Thyroid gland (tissue), 4 donors: ENCODE results near the gene LDLRAD3. TPM values are rescaled to one million over a fixed set of nuclear protein-coding genes. Genes with fewer than 3 reads are reported as not detected.
"Not testable (repeated sequence)": the region's sequence is repeated elsewhere in the genome, so short reads cannot be mapped to it uniquely, and the experiment has no call there.

Experiments
- DNase-seq, 2 donors: peaks; one replicate each; pipeline ENCODE4 v3.0.0-alpha.2; 2019
- H3K27ac ChIP-seq, 3 donors: fragments of 200-600 bp; sonication (generic); 1 replicate in 2 of 3; 2 replicates in 1 of 3; pipeline ENCODE4 v1.5.1; 2016 to 2019; ENCODE audit warnings: mild to moderate bottlenecking in 1 of 3, moderate library complexity in 1 of 3
- H3K27me3 ChIP-seq: fragments of 200-600 bp; sonication (generic); one replicate; pipeline ENCODE4 v1.5.1; 2019
- H3K36me3 ChIP-seq, 2 donors: fragments of 200-600 bp; sonication (generic); one replicate each; pipeline ENCODE4 v1.5.1; 2016 to 2019
- H3K4me1 ChIP-seq, 2 donors: fragments of 200-600 bp; sonication (generic); one replicate each; pipeline ENCODE4 v1.5.1; 2017 to 2019
- H3K4me3 ChIP-seq, 3 donors: fragments of 200-600 bp; sonication (generic); replicated peaks in 1 of 3; 1 replicate in 2 of 3; 2 replicates in 1 of 3; pipeline ENCODE4 v1.5.1; 2016; ENCODE audit warnings: mild to moderate bottlenecking in 1 of 3
- H3K9me3 ChIP-seq: fragments of 200-600 bp; sonication (generic); one replicate; pipeline ENCODE4 v1.5.1; 2017
- POLR2A ChIP-seq, 2 donors: fragments of 450-650 bp; IDR thresholded peaks; one replicate each; pipeline ENCODE4 v1.6.1; 2017; ENCODE audit warnings: antibody characterized with exemption in 2 of 2, mild to moderate bottlenecking in 2 of 2, moderate library complexity in 1 of 2
- WGBS, 2 donors: methylation state at CpG; one replicate each; pipeline ENCODE4 v1.1.5; 2017; 5-methylcytosine and 5-hydroxymethylcytosine counted together
- intact Hi-C: fragments of 100-400 bp; cut with DNase I; formaldehyde crosslinking; loops from one replicate; pipeline ENCODE4 v1.15.1; 2023
- total RNA-seq, 4 donors: library from RNA; depleted of rRNA; stranded (reverse); fragments of >200 nt; gene quantifications; one replicate each; pipeline ENCODE4 v1.2.3, GENCODE V29; 2016
- TF ChIP-seq, protein P1 (sequence below), 6 experiments: fragments of 200-600 bp in 3 of 6; fragments of 450-650 bp in 3 of 6; sonication (generic) in 3 of 6; IDR thresholded peaks; one replicate each; pipeline ENCODE4 v1.5.1; 2016 to 2019; ENCODE audit warnings: antibody characterized with exemption in 6 of 6, mild to moderate bottlenecking in 2 of 6, inconsistent platforms in 1 of 6, moderate library complexity in 1 of 6

Gene LDLRAD3
- total RNA-seq, 4 donors from 2014 or later = 3.6 to 9.3 (median 6.2) TPM

DNA sequence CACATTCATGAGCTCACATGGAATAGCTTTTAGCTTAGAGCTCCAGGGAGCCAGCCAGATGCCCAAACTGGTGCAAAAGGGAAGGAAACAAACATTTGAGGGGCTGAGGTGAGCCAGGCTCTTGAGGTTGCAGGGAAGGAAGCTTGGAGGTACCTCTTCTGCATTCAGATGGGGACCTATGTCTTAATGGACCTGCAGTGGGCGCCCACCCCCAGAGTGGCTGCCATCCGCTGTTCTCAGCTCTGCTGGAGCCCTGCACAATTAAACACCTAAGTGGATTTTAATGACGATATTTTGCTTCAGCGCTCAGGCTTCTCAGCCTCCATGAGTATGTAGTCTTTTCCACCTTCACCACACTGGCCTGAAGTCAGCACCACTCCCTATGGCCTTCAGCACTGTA, 100.8 kb downstream of the LDLRAD3 start:
- H3K36me3 ChIP-seq = no peaks in the 10 kb centered on the region
- no peaks in the 10 kb centered on the region for H3K27me3 ChIP-seq
- WGBS, 2 donors = 83 to 95% methylated on average over 4 of the region's 4 CpGs
- H3K9me3 ChIP-seq = no peaks in the 10 kb centered on the region
- DNase-seq = no peak
- H3K27ac ChIP-seq = no peak overlapping the region
- H3K4me3 ChIP-seq = no peak overlapping the region
- TF ChIP-seq POLR2A (IDR thresholded peaks at IDR 0.05) = no peak
- TF ChIP-seq, protein P1, sequence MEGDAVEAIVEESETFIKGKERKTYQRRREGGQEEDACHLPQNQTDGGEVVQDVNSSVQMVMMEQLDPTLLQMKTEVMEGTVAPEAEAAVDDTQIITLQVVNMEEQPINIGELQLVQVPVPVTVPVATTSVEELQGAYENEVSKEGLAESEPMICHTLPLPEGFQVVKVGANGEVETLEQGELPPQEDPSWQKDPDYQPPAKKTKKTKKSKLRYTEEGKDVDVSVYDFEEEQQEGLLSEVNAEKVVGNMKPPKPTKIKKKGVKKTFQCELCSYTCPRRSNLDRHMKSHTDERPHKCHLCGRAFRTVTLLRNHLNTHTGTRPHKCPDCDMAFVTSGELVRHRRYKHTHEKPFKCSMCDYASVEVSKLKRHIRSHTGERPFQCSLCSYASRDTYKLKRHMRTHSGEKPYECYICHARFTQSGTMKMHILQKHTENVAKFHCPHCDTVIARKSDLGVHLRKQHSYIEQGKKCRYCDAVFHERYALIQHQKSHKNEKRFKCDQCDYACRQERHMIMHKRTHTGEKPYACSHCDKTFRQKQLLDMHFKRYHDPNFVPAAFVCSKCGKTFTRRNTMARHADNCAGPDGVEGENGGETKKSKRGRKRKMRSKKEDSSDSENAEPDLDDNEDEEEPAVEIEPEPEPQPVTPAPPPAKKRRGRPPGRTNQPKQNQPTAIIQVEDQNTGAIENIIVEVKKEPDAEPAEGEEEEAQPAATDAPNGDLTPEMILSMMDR (IDR thresholded peaks at IDR 0.05) = no peak
- intact Hi-C loops = no loop called here
- H3K4me1 ChIP-seq = no peaks in the 10 kb centered on the region

DNA sequence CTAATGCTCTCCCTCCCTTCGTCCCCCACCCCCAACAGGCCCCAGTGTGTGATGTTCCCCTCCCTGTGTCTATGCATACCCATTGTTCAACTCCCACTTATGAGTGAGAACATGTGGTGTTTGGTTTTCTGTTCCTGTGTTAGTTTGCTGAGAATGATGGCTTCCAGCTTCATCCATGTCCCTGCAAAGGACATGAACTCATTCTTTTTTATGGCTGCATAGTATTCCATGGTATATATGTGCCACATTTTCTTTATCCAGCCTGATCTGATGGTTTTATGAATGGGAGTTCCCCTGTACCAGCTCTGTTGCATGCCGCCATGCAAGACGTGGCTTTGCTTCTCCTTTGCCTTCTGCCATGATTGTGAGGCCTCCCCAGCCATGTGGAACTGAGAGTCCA, 102.1 kb downstream of the LDLRAD3 start:
- 94 to 98% methylated on average over 3 of the region's 3 CpGs for WGBS, 2 donors
- H3K4me3 ChIP-seq = not testable (repeated sequence)

DNA sequence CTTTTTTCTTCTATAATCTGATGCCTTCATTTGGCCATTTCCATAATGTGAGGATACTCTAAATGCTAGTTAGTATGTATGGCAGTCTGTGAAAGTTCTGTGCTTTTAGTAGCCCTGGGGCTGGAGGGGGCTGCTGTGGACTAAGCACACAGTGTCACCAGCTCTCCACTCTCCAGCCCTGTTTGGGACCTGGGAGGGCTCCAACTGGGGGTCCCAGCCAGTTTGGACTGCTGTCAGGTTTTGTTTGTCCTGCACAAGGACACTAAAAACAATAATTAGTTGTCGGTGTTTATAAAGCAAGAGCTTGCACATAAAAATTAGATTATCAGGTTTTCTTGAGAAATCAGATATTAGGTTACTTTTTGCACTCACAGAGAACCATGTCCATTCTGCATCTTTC, 103.1 kb downstream of the LDLRAD3 start:
- 21 to 47% methylated on average over 1 of the region's 1 CpG for WGBS, 2 donors
- intact Hi-C loops = no loop called here
- no peaks in the 10 kb centered on the region for H3K4me1 ChIP-seq
- no peaks in the 10 kb centered on the region for H3K9me3 ChIP-seq
- no peak overlapping the region for H3K27ac ChIP-seq
- DNase-seq = no peak
- no peak overlapping the region for H3K4me3 ChIP-seq
- TF ChIP-seq POLR2A (IDR thresholded peaks at IDR 0.05) = no peak
- TF ChIP-seq, protein P1 (IDR thresholded peaks at IDR 0.05) = no peak
- H3K36me3 ChIP-seq = no peaks in the 10 kb centered on the region
- H3K27me3 ChIP-seq = no peaks in the 10 kb centered on the region

More for the DNA sequence above, 102.1 kb downstream of the LDLRAD3 start:
- H3K27ac ChIP-seq, intact Hi-C loops, H3K36me3 ChIP-seq, DNase-seq, H3K9me3 ChIP-seq, H3K4me1 ChIP-seq, H3K27me3 ChIP-seq: not testable (repeated sequence)

DNA sequence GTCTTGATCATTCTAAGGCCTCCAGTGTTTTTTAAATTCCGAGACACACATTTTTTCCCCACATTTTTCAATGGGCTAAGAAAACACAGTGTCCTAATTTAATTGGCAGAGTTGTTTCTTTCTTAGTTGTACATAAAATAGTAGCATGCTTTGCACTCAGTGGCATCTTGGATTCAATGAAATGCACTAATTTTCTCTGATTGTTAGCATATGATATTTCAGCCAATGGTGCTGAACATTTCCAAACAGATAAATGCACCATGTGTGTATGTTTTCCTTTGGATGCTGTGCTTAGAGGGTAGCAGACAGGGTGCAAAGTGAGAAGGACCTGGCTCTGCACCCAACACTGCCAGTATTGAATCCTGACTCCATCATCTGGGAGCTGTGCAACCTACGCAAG, 103.5 kb downstream of the LDLRAD3 start:
- intact Hi-C loops = no loop called here

GRCh38 chr11:36048496-36049247, 104.8 kb downstream of the LDLRAD3 start:
- DNase-seq = no peak
- Histone ChIP-seq H3K4me3 (no peak overlapping the region), H3K27me3 (no peaks in the 10 kb centered on the region), H3K9me3 (no peaks in the 10 kb centered on the region), H3K36me3 (no peaks in the 10 kb centered on the region), H3K27ac (no peak overlapping the region), H3K4me1 (no peaks in the 10 kb centered on the region)
- no peak for TF ChIP-seq POLR2A (IDR thresholded peaks at IDR 0.05)
- TF ChIP-seq, protein P1 (IDR thresholded peaks at IDR 0.05) = no peak
- intact Hi-C loops = no loop called here
- 86 to 88% methylated on average over 5 of the region's 5 CpGs for WGBS, 2 donors

More for the DNA sequence above, 103.5 kb downstream of the LDLRAD3 start:
- Histone ChIP-seq H3K9me3 (no peaks in the 10 kb centered on the region), H3K27ac (no peak overlapping the region), H3K4me3 (no peak overlapping the region), H3K27me3 (no peaks in the 10 kb centered on the region), H3K4me1 (no peaks in the 10 kb centered on the region), H3K36me3 (no peaks in the 10 kb centered on the region)
- no peak for TF ChIP-seq POLR2A (IDR thresholded peaks at IDR 0.05)
- TF ChIP-seq, protein P1 (IDR thresholded peaks at IDR 0.05) = no peak
- WGBS, 2 donors = 82 to 90% methylated on average over 2 of the region's 2 CpGs
- DNase-seq = no peak
